T1000 (cell line): Measurements from ENCODE around the gene HCRTR2.
"Not testable (repeated sequence)": the region's sequence is repeated elsewhere in the genome, so short reads cannot be mapped to it uniquely, and the experiment has no call there.

ENCODE experiments used
- DNase-seq: peaks from one replicate; lab custom pipeline; 2025; ENCODE audit warnings: mixed read lengths; lab: John Stamatoyannopoulos, UW

The HCRTR2 gene

DNA sequence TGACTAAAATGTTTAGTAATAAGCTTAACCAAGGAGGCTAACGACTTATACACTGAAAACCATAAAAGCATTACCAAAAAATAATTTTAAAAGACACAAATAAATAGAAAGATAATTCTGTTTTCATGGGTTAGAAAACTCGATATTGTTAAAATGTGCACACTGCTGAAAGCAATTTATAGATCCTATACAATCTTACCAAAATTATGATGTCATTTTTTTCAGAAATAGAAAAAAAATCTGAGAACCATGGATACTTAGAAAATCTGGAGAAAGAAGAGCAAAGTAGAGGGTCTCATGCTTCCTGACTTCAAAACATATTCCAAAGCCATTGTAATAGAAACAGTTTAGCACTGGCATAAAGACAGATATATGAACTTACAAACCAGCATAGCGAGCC, 46.6 kb downstream of the HCRTR2 start:
- DNase-seq: no peak

DNA sequence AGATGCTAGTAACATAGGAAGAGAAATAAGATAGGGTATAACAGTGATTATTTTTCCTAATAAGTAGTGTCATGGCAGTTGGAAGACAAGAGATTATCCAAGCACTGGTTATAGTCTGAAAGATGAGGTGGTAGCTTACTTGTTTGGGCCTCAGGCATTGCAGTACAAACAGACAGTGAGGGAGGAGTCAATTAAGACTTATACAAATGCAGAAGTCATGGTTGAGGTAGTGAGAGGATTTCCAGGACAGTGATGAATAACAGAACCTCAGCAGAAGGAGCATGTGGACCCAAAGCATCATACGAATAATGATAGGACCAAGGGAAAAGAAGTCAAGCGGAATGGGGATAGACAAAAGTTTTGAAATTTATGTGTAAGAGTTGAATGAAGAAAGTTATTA, 53.5 kb downstream of the HCRTR2 start:
- no peak for DNase-seq

DNA sequence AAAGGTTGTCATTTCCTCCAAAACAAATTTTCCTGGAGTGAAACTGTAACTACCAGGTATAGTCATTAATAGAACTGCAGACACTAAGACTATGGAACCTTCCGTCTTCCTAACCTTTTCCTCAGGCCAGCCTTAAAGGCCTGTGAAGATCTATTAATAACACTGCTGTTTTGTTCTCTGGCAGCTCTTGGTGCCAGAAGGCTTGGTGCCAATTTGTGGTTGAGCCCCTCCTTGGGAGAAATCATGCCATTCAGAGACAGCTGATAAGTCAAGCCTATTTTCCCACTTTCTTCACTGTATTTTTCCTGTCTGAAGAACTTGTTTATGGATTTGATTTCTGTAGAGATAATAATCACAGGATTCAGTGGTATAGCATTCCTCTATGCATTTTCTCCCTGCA, 64.8 kb downstream of the HCRTR2 start:
- no peak for DNase-seq

DNA sequence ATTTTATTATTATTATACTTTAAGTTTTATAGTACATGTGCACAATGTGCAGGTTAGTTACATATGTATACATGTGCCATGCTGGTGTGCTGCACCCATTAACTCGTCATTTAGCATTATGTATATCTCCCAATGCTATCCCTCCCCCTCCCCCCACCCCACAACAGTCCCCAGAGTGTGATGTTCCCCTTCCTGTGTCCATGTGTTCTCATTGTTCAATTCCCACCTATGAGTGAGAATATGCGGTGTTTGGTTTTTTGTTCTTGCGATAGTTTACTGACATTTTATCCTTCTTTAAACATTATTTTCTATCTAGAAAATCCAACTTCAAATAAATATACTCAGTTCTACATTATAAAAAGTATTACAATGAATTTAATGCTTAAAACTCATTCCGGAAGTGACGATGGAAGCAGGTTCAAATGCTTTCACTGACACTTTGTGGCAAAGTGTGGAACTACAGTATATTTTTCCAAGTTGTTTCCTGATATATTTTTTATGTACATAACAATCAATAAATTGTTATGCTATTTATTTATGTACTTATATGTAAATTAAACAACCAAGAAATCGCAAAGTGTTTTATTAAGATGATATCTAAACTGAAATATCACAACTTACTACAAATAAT, 66.8 kb downstream of the HCRTR2 start:
- DNase-seq: not testable (repeated sequence)

DNA sequence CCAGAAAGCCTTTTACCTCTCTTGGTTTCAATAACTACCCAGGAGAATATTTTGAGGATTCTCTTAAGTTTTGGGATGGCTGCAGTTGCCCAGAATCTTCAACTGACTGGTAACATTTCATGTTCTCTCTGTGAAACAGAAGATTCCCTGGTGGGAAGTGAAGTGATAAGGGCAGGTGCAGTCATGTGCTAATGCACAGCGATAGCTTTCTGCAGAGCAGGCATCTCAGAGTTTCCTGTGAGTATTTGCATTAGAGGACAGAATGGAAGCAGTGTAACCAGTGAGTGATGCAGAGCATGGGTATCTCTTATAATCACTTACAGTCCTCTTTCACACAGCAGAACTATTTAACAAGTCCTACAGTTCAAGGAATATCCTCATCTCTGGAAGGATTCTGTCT, 76.1 kb downstream of the HCRTR2 start:
- DNase-seq: no peak

DNA sequence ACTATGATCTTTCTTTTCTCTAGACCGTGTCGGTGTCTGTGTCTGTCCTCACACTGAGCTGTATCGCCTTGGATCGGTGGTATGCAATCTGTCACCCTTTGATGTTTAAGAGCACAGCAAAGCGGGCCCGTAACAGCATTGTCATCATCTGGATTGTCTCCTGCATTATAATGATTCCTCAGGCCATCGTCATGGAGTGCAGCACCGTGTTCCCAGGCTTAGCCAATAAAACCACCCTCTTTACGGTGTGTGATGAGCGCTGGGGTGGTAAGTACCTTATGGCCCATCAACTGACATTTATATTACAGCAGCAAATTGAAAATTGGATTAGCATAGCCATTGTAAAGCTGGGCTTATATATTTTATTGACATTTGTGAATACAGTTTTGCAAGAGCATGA, 80.8 kb downstream of the HCRTR2 start:
- DNase-seq: no peak

DNA sequence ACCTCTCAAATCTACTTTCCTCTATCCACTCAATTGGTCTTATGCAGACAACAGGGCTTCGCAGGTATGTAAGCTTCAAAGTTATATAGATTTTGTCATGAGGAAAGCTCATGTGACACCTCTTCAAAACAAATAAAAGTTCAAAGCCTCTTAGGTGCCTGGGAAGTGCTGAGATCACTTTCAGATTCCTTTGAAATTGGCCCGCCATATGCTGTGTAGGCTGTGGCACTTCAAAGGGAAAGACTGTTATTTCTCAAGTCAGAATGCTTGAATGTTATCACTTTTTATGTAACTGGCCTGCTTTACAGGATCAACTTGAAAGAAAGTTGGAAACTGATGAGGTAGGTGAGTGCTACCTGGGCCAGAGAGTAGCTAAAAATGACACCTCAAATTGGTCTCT, 85.9 kb downstream of the HCRTR2 start:
- no peak for DNase-seq

DNA sequence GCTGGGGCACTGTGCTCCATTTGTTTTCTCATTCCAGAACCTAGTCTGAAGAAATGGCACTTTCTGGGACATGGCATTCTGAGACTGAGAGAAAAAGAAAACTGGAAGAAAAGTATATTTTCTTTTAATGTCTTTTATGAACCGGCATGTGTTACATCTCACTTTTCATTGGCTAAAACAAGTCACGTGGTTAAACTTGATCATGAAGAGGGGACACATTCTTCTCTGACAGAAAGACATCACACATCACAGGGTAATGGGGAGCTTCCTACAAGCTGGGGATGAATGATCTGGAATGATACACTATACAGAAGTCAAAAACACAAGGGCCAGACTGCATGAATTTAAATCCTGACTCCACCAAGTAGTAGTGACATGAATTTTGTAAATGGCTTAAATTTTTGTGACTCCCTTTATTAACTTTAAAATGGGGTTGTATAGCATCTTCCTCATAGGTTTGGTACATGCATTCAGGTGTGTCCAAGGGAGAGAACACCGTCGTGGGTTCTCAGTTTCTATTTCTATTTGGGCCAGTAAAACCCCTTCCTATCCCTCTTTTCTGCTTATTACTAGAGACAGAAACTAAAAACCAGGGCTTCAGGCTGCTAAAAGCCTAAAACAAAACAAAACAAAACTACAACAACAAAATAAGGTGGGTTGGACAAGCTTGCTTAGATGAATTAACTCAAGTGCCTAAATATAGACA, 91.2 kb downstream of the HCRTR2 start:
- DNase-seq: no peak

DNA sequence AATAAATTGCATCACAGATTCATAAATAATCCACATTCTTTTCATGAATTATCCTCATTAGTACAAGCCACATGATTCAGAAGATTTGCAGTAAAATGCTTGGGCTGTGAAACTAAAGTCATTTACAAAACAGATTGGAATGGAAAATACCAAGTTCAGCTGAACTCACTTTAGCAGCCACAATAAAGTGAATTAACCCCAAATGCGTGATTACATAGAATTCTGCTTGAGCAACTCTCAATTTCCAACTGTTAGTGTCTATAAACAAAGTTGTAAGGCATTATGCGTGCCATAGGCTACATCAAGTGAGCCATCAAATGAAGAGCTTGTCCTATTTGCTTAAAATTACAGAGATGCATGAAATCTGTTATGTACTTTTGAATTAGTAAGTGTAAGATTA, 92.6 kb downstream of the HCRTR2 start:
- no peak for DNase-seq

DNA sequence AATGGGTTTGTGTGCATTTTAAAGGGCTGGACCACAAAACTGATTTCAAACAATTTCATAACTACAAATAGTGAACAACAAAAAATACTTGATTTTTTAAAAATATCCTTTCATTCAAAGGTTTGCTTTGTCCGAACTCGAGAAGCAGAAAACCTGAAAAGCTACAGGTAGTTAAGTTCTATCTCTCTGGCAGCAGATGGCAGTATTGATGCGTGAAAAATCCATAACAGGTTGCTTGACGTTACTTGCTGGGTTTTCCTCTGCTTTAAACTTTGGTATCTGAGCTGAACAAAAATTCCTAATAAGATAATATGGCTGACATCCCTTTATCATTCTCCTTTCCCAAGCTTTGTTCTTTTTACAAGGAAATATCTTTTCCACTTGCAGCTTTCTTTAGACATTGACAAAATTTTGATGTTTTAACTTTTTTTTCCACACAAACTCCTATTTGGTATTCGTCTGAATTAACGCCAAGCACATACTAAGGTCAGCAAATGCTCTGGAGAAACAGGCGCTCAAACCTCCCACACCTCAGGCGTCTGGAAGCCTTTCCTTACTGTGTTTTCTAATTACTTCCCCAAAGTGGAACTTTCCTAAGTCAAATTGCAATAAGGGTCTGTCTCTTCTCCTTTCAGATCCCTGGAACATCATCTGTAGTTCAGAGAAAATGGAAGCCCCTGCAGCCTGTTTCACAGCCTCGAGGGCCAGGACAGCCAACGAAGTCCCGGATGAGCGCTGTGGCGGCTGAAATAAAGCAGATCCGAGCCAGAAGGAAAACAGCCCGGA, 102.6 kb downstream of the HCRTR2 start:
- DNase-seq: peak; percentile 2

DNA sequence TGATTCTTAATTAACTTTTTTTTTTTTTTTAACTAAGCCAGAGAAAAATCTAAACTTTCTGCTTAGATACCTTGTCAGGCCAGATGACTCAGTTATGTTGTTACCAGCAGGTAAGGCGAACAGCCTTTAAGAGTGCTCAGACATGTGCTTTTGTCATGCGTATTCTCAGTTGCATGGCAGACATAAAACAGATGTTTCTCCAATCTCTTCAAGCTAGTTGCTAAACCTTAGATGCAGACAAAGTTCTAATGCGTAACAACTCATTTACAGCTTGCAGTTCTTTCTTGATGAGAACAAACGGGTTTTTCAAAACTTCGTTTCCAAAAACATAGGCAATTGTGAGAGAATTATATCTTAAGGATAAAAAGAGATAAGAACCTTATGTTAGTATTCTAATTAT, 103.3 kb downstream of the HCRTR2 start:
- DNase-seq: no peak

DNA sequence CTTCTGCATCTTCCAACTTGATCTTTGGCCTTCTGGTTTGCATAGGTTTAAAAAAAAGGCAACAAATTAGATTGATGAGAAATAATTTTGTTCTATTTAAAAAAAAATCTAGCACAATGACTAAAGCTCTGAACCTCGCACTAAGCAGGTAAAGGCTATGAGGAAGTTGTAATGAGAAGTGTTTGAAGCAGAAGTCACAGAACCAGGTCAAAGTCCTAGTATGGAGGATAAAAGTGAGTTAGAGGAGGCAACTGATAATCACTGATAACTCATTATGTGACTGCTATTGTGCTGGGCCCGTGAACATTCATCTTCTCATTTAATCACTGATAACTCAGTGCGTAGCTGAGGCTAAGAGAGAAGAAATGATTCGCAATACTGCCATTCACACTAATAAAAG, 106.9 kb downstream of the HCRTR2 start:
- DNase-seq: no peak

DNA sequence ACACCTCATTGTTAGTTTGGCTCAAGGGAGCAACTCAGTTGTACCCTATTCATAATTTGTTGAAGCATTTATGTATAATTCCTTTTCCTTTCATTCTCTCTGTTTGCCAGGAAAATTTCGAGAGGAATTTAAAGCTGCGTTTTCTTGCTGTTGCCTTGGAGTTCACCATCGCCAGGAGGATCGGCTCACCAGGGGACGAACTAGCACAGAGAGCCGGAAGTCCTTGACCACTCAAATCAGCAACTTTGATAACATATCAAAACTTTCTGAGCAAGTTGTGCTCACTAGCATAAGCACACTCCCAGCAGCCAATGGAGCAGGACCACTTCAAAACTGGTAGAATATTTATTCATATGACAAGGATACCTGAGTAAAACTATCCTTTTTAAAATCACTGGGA, 107.8 kb downstream of the HCRTR2 start:
- DNase-seq: no peak

DNA sequence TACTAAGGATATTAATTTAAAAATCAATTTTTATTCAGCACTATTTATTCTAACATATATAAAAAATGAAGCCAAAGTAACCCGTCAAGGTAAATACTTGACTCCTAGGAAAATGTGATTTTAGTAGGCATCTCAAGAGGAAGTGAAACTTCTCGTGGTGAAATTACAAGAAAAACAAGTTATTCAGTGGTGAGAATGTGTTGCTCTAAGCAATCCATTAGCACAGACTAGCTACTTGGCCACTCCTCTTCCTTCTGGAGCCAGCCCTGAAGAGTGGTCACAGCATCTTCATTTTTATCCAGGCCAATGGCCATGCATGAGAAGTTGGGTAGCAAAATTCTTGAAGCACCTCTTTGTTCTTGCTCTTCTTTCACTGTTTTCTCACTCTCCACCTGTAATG, 112.5 kb downstream of the HCRTR2 start:
- DNase-seq: no peak

DNA sequence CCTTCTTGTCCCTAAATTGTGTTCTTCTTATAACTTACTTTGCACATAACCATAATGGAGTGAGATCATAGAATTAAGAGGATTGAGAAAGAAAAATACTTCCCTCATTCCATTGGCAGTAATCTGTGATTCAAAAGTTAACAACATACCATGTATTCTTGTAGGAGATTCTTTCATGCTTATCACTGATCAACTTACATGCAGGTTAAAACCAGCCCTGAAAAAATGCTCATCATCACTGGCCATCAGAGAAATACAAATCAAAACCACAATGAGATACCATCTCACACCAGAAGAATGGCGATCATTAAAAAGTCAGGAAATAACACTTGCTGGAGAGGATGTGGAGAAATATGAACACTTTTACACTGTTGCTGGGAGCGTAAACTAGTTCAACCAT, 116.4 kb downstream of the HCRTR2 start:
- DNase-seq: no peak

DNA sequence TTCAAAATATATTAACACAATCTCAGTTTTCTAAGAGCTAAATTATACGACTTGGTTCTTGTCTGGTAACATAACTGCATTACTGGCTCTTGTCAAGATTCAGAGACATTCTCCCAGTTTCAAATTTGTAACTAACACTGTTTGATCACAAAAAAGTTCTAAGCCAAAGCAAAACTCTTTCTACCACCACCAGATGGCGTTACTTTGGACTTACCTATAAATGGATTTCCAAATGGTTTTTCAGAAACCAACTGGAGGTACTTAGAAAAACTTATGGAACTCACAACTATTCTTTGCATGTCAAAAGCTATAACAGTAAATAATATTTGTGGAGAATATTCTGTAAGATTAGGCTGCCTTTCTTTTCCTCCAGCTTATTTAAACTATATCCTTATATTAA, 118.8 kb downstream of the HCRTR2 start:
- DNase-seq: no peak

DNA sequence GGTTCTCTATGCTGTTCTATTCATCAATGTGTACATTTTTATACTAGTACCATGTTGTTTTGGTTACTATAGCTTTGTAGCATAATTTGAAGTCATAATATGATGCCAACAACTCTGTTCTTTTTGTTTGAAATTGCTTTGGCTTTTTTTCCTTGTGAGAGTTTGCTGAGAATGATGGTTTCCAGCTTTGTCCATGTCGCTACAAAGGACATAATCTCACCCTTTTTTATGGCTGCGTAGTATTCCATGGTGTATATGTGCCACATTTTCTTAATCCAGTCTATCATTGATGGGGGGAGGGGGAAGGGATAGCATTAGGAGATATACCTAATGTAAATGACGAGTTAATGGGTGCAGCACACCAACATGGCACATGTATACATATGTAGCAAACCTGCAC, 122.9 kb downstream of the HCRTR2 start:
- DNase-seq: not testable (repeated sequence)

DNA sequence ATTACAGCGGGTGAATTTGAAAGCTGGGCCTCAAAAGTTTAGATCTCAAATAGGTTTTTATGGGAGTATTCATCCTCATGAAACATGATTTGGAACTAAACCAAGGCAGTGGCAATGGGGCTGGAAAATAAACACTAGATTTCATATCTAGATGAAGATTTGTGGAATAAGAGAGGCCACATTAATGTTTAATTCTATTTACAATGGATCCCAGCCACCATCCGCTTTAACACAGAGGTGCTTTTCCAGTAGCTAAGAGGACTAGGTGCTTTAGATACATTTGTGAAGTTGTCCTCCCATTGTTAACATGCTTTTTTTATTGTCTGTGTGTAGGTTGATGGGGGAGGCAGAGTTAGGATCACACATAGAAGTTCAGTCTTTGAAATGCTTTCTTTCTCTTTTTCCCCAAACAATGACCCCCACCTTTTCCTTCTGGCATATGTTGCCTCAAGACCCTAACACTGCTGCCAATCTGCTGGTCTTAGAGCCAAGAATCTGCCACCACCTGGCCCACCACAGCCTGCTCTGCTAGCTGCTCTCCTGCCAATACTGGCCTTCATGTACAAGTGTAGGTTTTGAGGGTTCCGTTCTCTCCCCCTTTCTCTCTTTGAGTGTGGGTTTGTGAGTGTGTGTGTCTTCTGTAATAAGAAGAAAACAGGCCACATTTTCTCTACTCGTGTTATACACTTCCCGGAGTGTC, 125.1 kb downstream of the HCRTR2 start:
- DNase-seq: no peak

DNA sequence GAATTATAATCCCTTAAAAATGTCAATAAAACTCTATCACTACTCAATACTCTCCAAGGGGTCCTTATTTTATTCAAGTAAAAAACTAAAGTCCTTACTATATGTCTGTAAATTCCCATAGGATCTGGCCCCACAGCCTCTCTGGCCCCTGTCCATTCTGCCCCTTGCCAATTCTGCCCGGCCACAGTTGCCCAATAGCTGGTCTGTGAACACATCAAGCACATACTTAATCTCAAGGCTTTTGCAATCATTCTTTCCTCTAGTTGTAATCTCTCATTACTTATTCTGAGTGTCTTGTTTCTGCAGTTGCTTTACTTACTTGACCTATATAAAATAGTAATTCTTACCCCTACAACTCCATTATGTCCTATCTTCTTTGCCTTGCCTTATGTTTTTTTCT, 130.4 kb downstream of the HCRTR2 start:
- no peak for DNase-seq

DNA sequence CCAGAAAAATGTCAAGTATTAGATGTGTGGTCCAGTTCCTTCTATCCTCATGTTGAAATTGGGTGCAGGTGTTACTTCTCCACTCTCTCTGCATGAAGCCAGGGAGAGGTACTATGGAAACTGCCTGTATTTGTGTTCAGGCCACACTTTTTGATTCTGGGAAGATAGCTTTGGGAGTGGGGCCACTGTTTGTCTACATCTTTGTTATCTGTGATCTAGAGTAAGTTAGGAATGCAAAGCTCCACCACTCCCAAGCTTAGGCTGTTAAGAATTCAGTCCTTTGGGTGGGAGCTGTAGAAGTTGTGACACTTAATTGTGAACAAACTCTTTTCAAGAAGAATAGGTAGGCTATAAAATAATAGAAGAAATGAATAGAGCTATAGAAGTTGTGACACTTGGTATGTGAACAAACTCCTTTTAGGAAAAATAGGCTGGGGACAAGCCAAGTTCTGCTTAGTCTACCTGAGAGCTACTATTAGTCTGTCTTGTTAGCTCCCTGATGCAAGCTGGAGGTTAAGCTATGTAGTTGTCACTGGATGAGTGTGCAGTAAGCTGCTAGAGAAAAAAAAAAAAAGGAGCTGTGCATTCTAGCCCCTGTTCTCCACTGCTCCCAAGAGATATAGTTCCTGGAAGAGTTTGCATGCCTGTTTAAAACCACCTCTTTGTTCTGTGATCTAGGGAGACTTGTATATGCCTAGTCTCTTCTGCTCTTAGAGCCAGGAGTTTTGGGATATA, 145.8 kb downstream of the HCRTR2 start:
- no peak for DNase-seq

DNA sequence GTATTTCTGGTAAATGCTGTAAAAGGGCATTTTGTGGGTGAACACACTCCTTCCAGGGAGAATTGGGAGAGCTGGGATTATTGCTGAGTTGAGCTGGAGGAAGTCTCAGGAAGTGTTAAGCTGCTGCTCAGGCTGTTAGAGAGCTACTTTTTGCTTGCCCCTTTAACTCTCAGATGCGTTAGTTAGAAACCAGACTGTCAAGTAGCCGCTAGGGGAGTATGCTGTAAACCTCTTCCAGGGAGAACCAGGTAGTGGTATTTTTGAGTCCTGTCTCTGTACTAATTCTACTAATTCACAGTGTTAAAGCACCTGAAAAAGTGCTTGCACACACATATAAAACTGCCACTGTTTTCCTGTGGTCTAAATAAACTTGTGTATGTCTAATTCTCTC, 146.4 kb downstream of the HCRTR2 start:
- DNase-seq: no peak

DNA sequence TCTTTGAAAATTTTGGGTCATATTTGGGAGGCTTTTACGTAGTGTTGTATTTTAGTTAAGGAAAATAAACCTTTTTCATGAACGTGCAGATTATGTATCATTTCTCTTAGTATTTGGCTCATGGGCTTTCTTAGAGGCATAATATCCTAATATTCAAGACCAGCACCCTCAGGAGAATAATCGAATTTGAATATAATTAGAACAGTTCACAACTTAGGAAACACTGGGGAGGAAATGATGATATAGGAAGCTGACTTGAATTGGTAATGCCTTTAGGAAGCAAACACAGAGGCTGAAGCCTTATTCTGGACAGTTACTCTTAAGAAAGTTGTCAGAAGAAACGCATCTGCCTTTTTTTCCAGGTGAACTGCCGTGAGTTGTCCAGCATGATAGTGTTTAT, 152.9 kb downstream of the HCRTR2 start, which contains the start of gene GFRAL:
Gene GFRAL, plus strand, starts transcription at position 301 of the 400 bp plus-strand sequence. Its CDS starts 86 bp downstream, at position 387.
- DNase-seq: no peak
